GM19452 (cell line): Measurements from ENCODE around the gene CARMIL1.
"Not testable (repeated sequence)": the region's sequence is repeated elsewhere in the genome, so short reads cannot be mapped to it uniquely, and the experiment has no call there.

Experiments
- ATAC-seq: cut with Tn5 transposase; IDR thresholded peaks from one replicate; pipeline ENCODE4 v1.9.1; 2021; ENCODE audit not compliant: unreplicated experiment

Gene CARMIL1

GRCh38 chr6:25435416-25435985, 156.3 kb downstream of the CARMIL1 start:
- ATAC-seq = no peak

DNA sequence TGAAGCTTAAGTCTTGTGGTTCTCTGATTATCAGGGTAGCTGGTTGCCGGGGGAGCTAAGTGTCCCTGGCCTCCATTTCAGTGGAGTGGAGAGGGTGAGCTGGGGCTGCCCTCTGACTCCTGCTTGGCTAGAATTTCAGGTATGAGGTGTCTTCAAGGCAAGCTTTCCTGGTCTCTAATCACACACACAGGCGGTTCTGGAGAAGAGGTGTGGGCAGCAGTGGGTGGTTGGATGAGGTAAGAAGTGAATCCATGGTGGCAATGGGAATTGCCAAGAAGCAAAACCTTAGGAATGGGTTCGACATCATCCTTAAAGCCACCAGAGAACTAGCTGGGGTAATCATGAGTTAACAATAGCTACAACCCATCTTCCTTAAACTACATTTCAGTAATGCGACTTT, 157.6 kb downstream of the CARMIL1 start:
- ATAC-seq = no peak

DNA sequence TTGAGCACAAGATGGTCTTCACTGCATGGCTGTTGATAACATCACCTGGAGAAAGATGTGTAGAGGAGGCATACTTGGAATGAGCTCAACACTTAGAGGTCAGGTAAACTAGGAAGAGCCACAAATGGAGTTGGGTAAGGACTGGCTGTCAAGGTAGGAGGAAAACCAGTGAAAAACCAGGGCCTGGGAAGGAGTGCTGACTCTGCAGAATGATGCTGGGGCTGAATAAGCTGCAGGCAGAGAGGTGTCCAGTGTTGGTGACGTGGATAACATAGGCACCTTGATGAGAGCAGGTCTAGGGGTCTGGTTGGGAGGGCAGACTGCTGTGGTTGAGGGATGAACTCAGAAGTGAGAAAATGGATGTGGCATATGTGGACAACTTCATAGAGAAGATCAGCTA, 160.2 kb downstream of the CARMIL1 start:
- ATAC-seq = no peak

DNA sequence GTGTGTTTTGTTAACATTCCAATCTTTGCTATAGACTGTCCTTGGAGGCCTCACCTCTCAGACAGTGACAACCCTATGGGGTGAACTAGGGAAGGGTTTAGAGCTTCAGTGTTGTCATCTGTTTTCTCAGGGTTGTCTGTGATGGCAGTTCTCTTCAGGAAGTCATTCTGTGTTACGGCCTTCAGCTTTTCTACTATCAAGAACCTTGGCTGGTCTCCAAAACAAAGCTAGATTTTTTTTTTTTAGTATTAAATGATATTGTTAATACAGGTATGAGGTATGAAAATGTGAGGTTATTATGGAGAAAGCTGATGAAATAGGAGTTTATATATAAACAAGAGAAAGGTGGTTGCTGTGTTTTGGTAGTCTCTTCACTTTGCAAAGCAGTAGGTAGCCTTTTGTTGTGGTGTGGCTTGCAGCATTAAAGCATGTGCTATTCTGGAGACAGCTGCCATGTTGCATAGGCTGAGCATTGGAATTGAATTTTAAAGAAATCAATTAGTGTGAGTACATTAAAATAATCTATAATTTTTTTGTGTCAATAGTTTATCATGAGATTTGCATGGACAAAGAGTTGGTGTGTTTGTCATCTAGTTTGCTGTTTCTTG, 162.6 kb downstream of the CARMIL1 start:
- no peak for ATAC-seq

DNA sequence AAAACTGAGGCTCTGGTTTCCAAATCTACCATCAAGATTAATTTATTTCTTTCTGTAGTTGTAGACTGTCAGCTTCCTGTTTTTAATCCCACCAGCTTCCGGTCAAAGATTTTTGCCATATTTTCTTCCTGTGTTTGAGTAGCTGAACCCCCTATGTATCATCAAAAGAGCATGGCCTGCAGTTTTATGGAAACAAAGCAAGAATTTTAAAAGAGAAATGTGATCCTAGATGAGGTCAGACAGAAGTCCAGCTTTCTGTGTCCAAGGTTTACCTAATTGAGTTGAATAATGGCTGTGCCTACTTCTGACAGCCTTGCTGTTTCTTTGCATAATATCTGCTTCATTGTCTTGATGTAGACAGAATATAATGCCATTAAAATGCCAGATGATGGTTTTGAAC, 163.7 kb downstream of the CARMIL1 start:
- ATAC-seq = no peak

DNA sequence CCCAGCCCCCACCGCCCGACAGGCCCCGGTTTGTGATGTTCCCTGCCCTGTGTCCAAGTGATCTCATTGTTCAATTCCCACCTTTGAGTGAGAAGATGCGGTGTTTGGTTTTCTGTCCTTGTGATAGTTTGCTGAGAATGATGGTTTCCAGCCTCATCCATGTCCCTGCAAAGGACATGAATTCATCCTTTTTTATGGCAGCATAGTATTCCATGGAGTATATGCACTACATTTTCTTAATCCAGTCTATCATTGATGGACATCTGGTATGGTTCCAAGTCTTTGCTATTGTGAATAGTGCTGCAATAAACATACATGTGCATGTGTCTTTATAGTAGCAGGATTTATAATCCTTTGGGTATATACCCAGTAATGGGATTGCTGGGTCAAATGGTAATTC, 165.3 kb downstream of the CARMIL1 start:
- not testable (repeated sequence) for ATAC-seq

DNA sequence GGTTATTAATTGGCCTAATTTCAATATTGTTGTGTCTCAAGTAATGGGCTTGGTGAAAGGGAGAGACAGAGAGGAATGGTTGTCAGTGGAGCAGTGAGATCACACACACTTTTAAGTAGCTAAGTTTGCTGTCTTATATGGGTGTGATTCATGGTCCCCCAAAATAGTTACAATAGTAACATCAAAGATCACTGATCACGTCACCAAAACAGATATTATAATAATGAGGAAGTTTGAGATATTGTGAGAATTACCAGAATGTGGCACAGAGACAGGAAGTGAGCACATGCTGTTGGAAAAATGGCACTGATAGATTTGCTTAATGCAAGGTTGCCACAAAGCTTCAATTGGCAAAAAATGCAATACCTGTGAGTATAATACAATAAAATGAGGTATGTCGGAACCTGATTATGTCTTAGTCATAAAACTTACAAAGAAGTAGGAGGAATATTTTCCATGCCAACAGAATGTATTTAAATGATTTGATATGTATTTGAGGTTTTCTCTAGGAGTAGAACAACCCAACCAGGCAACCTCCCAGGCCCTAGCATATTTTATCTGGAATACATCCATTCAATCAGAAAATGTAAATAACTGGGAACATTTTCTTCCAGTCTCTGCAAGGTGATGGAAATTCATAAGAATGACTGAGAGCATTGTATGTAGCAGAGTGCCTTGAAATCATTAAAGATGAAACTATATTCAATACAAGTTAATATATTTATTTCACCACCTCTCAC, 167.8 kb downstream of the CARMIL1 start:
- no peak for ATAC-seq

GRCh38 chr6:25447570-25447929, 168.4 kb downstream of the CARMIL1 start:
- no peak for ATAC-seq

DNA sequence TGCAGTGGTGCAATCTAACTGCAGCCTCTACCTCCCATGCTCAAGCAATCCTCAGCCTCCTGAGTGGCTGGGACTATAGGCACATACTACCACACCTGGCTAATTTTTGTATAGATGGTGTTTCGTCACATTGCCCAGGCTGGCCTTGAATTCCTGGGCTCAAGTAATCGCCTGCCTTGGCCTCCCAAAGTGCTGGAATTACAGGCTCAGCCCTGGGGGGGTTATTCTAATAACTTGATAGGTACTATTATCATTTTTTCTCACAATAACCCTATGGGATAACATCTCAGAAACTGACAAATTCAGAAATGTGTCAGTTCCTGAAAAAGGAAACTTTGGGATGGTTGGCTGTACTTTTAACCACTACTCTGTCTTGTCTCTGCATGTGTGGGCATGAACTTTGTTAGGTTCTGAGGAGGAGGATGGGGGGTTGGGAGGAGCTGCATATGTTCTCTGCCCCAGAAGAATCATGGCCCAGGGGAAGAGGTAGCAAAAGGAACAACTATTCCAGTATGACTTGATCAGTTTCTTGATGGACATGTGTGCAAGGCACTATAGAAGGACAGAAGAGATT, 169.9 kb downstream of the CARMIL1 start:
- ATAC-seq = no peak

DNA sequence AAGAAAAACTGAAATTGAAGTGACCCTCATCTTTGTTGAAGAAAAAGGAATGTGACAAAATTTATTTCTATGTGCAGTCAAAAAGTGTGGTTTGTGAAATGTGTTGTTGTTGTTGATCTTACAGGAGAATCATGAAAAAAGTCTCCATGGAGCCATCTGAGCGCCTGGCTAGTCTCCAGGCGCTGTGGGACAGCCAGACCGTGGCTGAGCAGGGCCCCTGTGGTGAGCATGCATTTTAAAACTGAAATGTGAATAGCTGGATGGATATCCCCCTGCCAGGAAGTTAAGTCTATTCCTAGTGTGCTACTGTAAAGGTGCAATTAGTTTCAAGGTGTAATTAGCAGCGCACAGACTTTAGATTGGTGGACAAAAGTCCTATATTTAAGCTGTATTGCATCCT, 170.6 kb downstream of the CARMIL1 start:
- ATAC-seq = no peak

DNA sequence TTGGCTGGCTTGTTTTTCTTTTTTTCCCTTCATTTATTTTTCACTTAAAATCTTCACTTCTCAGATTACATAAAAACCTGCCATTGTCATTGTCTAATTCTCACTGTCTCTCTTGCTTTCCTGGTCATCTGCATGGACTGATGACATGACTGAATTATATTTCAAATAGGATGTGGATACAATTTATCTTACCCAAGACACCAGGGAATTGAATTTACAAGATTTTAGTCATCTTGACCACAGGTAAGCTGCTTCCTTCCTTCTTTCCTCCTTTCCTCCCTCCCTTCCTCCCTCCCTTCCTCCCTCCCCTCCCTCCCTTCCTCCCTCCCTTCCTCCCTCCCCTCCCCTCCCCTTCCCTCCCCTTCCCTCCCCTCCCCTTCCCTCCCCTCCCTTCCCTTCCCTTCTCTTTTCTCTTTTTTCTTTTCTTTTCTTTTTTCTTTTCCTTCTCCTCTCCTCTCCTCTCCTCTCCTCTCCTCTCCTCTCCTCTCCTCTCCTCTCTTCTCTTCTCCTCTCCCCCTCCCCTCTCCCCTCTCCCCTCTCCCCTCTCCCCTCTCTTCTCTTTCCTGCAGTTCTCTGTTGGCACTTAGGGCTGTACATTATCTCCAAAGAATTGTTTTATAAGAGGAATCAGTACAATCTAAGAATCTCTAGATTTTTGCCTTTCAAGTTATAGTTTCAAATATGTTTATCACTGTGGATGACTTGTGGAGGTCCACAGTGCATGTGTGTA, 171.5 kb downstream of the CARMIL1 start:
- no peak for ATAC-seq

GRCh38 chr6:25452031-25452430, 172.9 kb downstream of the CARMIL1 start:
- no peak for ATAC-seq

DNA sequence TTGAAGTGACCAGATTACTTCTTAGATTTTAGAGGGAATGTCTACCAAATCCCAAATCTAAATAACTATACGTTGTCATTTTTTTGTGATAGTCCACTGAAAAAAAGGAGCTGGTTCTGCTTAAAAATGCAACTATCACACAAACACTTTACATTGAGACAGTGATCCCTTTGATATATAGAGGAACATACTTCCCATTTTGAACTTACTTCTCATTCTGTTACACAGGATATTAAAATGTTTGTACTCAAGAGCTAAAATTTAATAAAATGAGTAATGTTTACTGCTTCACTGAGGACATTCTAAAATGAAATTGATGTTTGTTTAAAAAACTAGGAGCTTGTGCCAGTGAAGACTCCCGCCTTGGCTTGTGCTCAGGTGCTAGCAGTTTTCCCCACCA, 174.1 kb downstream of the CARMIL1 start:
- no peak for ATAC-seq

GRCh38 chr6:25454136-25454535, 175.0 kb downstream of the CARMIL1 start:
- ATAC-seq = no peak

DNA sequence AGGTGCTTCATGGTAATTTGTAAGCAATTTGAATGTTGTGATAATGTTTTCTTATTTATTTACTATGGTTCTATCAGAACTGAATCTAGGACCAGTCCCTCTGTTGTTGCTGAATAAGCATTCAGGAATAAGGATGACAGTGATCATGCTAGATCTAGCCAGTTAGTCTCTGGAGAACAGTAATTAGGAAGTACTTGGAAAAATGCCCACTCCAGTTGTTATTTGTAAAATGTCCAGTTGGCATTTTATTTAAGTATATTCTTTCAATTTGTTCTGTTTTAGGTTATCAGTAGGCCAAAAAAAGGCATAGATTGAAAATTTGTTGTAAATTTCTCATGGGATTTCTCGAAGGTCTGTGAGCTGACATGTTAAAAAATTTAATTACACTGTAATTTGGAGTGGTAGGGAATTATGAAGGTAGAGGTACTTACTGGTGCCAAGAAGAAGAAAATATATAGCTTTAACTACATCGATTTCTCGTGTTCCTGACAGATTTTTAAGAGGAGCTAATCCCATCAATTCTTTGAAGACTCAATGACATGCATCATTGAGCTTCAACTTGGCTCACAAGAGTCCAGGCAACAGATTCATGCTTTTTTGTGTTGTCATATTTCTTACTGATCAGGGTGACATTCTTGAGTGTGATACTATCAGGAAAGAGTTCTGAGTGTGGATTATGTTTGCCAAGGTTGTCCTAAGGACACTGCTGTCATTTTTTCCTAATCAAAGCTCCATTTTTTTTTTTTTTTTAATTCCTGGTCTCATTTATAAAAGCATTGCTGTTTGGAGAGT, 177.3 kb downstream of the CARMIL1 start:
- no peak for ATAC-seq

- no peak for ATAC-seq
Observed at GRCh38 chr6:25457516-25457915, 178.3 kb downstream of the CARMIL1 start.

DNA sequence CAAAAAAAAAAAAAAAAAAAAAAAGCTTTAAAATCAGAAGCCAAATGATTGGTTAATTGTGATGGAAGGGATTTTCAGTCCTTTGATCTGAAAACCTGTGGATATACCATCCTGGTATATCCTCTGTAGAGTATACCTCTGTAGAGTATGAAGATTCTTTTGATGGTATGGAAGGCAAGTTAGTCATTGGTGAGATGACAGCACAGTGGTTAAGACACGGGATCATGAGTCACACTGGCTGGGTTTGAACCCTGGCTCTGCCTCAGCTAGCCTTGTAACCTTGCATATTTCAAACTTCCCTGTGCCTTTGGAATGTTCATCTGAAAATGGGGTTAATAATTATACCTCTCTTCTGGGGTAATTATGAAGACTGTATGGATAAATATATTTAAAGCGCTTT, 179.3 kb downstream of the CARMIL1 start:
- ATAC-seq = no peak

- ATAC-seq = no peak
Observed at GRCh38 chr6:25462235-25462897, 183.2 kb downstream of the CARMIL1 start.

- no peak for ATAC-seq
Observed at GRCh38 chr6:25463441-25463840, 184.3 kb downstream of the CARMIL1 start.

GRCh38 chr6:25464225-25464624, 185.1 kb downstream of the CARMIL1 start:
- no peak for ATAC-seq
